GM12865 (cell line): ENCODE data around the gene MOV10L1.
"Not testable (repeated sequence)": the region's sequence is repeated elsewhere in the genome, so short reads cannot be mapped to it uniquely, and the experiment has no call there.

Source experiments
- DNase-seq: peaks from one replicate; pipeline ENCODE4 v3.0.0; 2010; ENCODE audit warnings: low read depth
- H3K4me3 ChIP-seq: 2 replicates; pipeline ENCODE4 v1.5.1; 2011; ENCODE audit warnings: mild to moderate bottlenecking, low read depth, low read length, control low read depth
- TF ChIP-seq, protein P1 (sequence below): IDR thresholded peaks from 2 replicates; pipeline ENCODE4 v1.5.1; 2011; ENCODE audit warnings: low read length, control low read depth, low read depth, inconsistent platforms; ENCODE audit not compliant: insufficient read depth; ENCODE audit errors: missing control alignments

The MOV10L1 gene

DNA sequence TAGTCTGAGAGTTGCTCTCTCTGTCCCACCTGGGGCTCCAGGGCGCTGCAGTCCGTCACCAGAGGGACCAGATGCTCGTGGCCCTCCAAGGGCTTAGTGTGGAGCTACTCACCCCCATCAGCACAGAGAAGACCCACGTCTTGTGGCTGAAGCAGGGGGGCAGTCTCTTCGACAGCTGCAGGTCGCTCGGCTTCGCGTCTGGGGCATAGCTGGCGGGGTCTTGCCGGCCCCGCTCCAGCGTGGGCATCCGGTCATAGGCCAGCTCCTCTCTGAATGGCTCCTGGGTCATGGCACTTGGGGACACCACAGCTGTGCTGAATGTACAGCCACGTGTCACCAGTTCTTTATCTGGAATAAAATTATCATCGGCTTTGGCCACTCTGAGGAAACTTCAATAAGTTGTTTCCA is 5.2 kb upstream of the MOV10L1 start:
- TF ChIP-seq, protein P1, sequence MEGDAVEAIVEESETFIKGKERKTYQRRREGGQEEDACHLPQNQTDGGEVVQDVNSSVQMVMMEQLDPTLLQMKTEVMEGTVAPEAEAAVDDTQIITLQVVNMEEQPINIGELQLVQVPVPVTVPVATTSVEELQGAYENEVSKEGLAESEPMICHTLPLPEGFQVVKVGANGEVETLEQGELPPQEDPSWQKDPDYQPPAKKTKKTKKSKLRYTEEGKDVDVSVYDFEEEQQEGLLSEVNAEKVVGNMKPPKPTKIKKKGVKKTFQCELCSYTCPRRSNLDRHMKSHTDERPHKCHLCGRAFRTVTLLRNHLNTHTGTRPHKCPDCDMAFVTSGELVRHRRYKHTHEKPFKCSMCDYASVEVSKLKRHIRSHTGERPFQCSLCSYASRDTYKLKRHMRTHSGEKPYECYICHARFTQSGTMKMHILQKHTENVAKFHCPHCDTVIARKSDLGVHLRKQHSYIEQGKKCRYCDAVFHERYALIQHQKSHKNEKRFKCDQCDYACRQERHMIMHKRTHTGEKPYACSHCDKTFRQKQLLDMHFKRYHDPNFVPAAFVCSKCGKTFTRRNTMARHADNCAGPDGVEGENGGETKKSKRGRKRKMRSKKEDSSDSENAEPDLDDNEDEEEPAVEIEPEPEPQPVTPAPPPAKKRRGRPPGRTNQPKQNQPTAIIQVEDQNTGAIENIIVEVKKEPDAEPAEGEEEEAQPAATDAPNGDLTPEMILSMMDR, result no peak
- no peak overlapping the region for H3K4me3 ChIP-seq
- DNase-seq, result no peak

DNA sequence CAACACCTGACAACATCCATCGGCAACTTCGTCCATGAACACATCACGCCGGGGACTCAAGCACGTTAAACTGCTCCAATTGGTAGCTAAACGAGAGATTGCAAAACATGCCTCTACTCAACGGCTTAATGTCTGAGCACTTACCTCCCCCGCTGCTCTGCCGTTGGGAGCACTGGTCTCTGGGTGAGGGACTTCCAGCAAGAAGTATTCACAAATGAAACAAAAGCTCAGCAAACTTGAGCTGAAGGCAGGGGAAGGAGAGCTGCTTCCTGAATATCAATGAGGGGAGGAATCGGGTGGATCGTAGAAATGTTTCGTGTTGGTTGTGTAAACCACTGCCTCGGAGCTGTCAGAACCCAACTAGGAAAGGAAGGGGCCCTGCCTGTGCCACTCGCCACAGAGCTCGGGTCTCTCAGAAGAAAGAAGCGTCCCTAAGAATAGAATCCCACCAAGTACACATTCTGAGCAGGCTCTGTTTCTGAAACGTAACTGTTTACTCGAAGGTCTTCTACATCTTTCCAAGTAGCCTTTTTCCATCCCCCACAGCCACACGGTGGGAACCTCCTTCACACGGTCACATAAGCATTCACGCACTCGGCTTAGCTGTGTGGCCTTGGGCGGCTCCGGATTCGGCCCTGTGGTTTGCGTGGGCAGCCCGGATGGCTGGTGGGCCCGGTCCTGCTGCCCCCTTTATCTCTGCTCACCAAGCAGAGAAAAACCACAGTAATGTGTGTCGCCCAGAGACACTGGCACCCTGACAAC is 4.4 kb upstream of the MOV10L1 start, which contains the start of gene MLC1:
Gene MLC1 (minus strand): TSS at position 216 of the 762 bp plus-strand sequence. CDS start 524 bp downstream, outside the sequence.
- no peak for DNase-seq
- H3K4me3 ChIP-seq, result no peak within 1 kb of the TSS
- TF ChIP-seq, protein P1, result no peak

DNA sequence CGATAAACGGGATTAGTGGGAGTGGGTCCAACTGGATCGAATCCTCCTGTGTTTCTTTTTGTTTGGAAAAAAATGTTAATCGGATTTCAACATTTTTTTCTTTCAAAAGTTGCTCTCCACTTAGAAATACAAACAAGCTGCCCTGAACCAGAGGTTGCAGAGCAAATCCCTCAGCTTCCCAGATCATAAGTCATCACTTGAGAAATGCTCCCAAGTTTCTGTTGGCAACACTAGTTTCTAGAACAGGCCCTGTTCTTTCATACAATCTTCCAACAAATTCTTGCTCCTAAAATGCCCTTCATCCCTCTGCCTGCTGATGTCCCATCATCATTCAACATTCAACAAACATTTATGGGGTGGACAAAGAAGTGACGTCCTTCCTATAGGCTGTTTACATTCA is 3.3 kb upstream of the MOV10L1 start:
- no peak for DNase-seq
- TF ChIP-seq, protein P1, result no peak
- no peak overlapping the region for H3K4me3 ChIP-seq

DNA sequence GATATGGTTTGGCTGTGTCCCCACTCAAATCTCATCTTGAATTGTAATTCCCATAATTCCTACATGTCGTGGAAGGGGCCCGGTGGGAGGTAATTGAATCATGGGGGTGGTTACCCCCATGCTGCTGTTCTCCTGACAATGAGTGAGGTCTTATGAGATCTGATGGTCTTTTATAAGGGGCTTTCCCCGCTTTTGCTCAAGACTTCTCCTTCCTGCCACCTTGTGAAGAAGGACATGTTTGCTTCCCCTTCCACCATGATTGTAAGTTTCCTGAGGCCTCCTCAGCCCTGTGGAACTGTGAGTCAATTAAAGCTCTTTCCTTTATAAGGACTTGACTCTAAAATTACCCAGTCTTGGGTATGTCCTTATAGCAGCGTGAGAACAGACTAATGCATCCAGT is 2.8 kb upstream of the MOV10L1 start:
- DNase-seq, H3K4me3 ChIP-seq: not testable (repeated sequence)

DNA sequence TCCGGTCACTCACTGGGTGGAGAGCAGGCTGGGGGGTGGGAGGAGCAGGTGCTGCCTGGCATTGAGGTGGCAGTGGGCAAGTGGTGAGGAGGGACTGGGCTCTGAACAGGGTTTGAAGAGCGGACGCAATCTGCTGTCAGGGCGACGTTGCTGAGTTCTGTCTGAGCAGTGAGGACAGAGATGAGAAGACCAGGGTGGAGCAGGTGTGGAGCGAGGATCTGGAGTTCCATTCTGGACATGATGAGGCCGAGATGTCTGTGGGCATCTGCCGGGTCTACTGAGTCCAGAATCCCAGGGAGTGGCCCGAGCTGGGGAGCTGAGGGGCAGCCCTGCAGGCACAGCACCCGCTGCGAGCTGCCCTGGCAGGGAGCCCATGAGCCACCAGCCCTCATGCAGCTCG is 2.2 kb upstream of the MOV10L1 start:
- H3K4me3 ChIP-seq, result no peak overlapping the region
- TF ChIP-seq, protein P1, result no peak
- DNase-seq, result no peak

DNA sequence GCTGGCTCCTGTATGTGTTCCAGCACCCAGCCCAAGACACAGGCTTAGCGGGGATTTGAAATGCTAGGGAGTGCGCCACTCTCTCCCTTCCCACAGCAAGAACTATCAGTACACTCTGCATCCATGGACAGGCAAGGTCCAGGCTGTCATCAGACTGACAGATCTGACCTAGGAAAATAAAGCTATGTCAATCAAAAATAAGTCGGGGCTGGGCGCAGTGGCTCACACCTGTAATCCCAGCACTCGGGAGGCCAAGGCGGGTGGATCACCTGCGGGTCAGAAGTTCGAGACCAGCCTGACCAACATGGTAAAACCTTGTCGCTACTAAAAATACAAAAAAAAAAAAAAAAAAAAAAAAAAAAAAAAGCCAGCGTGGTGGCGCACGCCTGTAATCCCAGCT is 1.7 kb upstream of the MOV10L1 start:
- H3K4me3 ChIP-seq, result no peak overlapping the region
- TF ChIP-seq, protein P1, result no peak
- no peak for DNase-seq

DNA sequence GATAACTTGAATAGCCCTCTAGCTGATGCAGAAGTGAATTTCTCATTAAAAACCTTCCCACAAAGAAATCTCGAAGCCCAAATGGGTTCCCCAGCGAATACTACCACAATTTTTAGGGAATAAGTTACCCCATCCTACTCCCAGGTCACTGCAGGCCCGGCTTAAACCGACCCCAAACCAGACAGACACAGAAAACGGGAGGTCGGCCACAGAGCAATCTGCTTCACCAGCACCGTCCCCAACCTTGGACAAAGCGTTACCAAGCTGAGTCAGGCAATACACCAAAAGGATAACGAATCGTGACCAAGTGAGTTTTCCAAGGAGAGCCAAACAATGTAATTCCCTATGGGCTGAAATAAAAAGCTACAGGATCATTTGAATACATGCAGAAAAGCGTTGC is 575 bp upstream of the MOV10L1 start:
- TF ChIP-seq, protein P1, result no peak
- no peak for DNase-seq
- no peak overlapping the region for H3K4me3 ChIP-seq
